Effector CD4-positive, alpha-beta T cell (primary cell): ENCODE results near the gene CCDC91.
"Not testable (repeated sequence)": the region's sequence is repeated elsewhere in the genome, so short reads cannot be mapped to it uniquely, and the experiment has no call there.

Experiments
- DNase-seq: peaks from one replicate; pipeline ENCODE4 v3.0.0-alpha.2; 2020

Gene CCDC91

DNA sequence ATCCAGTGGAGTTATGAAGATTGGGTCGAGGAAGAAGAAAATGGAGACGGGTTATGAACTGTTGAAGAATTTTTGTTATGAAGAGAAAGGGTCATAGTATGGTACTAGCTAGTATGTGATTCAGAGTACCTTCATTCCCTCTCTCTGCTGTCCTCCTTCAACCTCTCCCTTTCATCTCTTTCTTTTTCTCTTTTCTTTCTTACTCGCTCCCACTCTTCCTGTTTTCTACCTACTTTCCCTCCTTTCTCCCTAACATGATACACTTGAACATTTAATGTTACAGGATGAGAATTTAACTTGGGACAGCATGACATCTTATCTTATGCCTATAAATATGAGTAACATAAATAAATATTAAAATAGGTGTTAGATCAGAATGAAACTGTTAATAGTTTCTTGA, 112.9 kb downstream of the CCDC91 start:
- no peak for DNase-seq

DNA sequence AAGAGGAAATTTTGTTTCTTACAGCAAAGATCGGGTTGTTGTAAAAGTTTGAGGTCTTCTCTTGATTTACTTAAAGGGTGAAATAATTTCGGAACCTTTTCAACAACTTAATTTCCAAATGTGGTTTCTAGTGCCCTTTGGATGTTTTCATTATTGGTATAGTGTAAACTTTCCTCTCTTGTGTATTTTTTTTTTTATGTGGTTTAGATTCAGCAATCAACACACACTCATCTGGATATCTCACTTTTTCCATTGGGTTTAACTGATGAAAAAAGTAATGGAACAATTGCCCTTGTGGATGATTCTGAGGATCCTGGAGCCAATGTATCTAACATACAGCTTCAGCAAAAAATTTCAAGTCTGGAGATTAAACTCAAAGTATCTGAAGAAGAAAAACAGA, 116.3 kb downstream of the CCDC91 start:
- no peak for DNase-seq

DNA sequence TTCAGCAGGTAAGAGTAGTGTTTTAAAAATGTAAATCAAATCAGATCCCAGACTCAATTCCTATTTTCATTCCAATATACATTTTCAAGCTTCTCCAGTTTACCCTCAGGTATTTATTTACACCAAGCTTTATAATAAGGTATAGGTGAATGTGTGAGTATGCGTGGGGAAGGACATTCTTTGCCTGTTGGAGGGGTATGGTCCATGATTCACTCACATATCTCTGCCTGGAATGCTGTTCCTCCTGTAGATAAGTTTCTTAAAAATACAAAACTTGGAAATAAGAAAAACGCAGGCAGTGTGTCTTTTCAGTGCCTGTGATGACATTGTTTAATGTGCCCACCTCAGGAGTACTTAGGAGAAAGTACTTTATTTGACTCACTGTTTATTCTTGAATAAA, 118.6 kb downstream of the CCDC91 start:
- DNase-seq: no peak

DNA sequence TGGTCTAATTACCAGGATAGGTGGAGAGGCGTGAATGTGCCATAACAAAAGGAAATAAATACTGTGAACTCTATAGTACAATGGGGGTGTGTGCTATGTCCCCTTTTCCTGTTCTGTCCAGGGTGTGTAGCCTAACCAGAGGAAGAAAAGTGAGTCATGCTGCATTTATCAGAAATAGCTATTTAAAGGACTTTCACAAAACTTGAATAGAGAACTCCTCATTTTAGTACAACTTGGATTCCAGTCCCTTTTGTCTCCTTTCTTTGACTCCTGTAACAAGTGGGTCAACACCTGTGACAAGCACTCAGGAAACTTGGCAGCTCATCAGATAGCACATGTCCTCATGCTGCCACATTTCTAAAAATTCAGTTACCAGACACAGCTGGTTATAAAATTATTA, 123.4 kb downstream of the CCDC91 start:
- DNase-seq: no peak

DNA sequence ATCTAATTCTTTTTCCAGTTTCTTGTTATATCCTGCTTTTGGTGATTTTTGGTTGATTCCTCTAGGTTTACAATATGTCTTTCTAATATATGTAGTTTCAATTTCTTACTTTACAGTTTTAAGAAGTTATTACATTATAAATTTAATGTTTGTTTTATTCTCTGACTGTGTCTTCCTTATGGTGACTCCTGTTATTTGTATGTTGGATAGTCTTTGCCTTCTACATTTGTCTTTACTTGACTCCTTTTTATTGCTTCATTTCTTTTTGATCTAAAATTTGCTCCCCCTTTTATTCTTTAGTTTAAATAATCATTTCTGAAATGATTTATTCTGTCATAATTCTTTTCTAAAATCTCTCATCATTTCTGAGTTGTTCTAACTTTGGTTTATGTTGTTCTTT, 125.8 kb downstream of the CCDC91 start:
- no peak for DNase-seq

DNA sequence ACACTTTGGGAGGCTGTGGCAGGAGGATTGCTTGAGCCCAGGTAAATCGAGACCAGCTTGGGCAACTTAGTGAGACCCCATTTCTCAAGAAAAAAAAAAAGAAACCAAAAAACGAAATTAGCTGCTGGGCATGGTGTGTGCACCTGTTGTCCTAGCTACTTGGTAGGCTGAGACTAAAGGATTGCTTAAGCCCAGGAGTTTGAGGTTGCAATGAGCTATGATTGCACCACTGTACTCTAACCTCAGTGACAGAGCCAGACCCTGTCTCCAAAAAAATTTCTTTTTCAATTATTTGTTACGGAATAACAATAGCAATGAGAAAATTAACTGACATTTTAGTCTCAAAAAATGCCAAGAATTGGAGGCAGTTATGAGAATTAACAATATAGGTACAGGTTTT, 128.0 kb downstream of the CCDC91 start:
- DNase-seq: no peak

DNA sequence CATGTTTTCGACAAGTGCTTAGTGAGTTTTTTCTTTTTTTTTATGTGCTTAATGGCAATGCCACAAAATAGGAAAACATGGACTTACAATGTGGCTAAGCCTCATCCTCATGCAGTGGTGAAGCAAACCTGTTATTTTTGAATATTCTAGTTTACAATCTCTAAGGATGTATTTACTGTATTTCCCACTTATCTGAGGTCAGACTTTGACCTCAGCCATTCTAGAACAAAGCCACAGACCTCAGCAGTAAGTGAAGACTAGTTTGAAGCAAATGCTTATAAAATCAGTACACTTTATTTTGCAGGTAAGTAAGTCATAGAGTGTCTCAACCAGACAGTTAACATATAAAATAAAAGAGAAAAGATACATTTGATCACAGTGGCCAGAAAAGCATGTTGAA, 130.1 kb downstream of the CCDC91 start:
- no peak for DNase-seq

DNA sequence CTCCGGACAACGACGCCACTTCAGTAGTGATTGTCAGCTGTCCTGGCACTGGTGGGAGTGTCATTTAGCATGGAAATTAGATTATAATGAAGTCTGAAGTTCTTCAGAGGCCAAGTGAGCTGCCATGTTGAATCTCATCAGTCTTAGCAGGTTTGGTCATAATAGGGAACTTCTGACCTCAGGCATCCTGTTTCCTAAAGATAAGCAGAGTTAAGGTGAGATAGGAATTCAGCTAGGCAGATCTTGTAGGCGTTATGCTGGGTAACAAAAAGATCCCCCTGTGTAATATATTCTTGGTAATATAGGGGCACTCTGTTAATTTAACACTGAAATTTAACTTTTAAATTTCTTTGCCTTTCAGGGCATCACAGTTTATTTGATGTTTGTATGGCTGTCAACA, 137.5 kb downstream of the CCDC91 start:
- DNase-seq: no peak

DNA sequence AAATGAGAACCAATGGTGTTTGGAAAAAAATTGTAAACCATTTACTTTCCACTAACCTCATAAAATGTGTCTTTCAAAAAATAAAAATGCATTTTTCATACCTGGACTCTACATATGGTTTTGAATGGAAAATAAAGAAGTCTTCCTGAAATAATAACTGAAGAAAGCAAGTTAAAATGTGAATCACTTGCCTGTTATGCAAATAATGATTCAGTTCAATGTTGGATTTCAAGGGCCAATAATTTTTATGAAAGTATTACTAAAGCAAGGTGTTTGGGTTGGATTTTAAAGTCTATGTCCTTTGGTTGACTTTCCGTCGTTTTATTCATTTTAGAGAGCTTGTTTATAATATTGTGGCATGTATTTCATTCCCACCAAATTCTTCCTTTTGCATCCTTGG, 138.7 kb downstream of the CCDC91 start:
- DNase-seq: no peak

DNA sequence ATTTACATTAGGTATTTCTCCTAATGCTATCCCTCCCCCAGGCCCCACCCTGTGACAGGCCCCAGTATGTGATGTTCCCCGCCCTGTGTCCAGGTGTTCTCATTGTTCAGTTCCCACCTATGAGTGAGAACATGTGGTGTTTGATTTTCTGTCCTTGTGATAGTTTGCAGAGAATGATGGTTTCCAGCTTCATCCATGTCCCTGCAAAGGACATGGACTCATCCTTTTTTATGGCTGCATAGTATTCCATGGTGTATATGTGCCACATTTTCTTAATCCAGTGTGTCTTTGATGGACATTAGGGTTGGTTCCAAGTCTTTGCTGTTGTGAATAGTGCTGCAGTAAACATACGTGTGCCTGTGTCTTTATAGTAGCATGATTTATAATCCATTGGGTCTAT, 139.5 kb downstream of the CCDC91 start:
- not testable (repeated sequence) for DNase-seq

DNA sequence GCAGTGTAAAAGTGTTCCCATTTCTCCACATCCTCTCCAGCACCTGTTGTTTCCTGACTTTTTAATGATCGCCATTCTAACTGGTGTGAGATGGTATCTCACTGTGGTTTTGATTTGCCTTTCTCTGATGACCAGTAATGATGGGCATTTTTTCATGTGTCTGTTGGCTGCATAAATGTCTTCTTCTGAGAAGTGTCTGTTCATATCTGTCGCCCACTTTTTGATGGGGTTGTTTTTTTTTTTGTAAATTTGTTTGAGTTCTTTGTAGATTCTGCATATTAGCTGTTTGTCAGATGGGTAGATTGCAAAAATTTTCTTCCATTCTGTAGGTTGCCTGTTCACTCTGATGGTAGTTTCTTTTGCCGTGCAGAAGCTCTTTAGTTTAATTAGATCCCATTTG, 140.0 kb downstream of the CCDC91 start:
- DNase-seq: not testable (repeated sequence)

DNA sequence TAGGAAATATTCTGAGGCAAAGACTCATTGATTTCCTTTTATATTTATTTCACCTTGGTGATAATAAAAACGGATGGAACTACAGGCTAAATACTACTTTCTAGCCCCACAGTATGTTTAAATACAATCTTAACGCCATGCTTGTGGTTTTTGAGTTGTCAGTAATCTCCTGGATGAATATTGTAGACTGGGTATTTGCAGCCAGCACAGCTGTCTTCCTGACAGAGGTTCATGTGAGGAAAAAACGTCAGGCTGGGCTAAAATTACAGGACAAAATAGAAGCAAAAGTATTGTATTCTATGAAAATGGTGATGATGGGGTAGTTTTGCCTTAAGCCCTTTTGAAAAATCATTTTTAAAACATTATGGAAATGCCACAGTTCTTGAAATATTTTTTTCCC, 140.9 kb downstream of the CCDC91 start:
- DNase-seq: no peak

DNA sequence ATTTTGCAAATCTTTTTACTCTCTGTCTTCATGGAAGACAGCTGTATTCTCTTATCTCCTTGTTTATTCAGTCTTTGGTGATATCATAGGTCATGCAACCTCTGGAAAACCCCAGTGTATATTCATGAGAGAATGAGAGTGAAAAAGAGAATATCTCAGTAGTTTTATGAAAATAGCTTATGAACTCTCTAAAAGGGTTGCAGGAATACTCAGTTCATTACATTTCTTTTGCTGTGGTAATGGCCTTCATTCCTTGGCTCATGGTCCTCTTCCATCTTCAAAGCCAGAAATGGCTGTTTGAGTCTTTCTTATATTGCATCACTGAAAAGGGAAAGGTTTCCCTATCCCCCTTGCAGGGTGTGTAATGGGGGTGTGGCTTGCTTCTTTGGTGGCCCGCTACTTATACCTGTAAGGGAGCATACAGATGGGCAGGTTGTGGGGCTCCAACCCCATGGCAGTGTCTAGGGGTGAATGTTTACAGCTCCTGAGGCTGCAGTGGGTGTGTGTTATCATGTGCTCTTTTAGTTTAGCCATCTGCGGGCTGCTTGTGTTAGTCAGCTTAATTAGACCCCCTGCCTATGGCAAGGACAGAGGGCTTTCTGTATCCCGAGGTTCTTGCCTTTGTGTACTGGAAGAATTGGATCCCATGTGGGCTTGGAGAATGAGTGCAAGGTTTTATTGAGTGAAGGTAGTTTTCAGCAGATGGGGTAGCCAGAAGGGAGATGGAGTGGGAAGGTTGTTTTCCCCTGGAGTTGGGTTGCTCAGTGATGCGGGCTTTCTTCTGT, 150.2 kb downstream of the CCDC91 start:
- DNase-seq: no peak

DNA sequence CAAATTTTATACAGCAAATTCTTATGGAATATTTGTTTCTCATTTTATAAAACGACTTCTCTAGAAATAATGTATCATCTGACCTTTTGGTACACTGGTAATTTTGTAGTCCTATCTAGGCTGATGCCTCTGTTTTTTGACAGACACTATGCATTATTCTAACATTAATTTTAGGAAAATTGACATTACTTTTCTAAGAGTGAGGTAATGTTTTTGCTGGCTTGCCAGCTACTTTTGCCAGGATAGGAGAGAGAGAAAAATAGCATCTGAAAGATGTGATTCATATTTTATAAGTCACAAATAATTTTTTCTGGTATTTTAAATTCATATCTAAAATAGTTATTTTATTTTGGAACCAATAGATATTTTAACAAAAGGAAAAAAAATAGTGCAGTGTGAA, 153.5 kb downstream of the CCDC91 start:
- no peak for DNase-seq

DNA sequence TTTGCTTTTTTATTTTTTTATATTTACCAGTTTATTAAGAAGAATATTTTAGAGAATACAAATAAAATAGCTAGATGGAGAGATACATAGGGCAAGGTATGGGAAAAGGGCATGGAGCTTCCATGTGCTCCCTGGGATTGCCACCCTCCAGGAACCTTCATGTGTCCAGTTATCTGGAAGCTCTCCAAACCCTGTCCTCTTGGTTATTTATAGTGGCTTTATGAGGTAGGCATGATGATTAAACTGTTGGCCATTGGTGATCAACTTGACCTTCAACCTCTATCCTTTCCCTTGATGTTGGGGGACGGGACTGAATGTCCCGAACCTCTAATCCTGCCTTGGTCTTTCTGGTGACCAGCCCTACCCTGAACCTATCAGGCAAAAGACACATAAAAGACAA, 156.3 kb downstream of the CCDC91 start:
- DNase-seq: no peak

DNA sequence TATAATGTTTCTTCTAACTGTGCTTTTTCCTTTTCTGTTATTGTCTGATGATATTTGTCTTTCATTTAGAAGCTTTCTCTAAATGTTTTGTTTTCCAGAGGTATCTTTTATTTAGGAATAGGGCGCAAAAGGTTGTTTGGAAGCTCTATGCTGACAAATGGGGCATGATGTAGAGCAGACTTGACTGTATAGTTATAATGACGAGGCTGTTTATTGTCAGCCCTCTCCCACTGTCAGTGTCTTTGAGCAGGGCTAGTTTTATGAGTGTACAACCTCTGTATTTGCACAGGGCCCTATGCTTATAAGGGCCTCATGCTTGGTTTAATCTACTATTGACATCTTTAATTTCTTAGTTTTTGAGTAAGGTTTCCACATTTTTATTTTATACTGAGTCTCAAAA, 158.9 kb downstream of the CCDC91 start:
- DNase-seq: no peak

DNA sequence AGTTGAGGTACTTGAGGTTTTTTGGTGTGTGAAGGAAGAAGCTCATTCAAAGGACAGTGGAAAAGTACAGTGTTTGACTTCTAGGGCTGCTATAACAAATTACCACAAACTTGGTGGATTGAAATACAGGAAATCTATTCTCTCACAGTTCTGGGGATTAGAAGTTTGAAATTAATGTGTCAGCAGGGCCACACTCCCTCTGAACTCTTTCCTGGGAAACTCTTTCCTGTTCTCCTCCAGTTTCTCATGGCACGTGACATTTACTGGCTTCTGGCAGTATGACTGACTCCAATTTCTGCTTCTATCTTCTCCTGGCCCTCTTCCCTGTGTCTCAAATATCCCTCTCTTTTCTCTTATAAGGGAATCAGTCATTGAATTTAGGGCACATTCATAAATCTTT, 160.2 kb downstream of the CCDC91 start:
- DNase-seq: no peak

DNA sequence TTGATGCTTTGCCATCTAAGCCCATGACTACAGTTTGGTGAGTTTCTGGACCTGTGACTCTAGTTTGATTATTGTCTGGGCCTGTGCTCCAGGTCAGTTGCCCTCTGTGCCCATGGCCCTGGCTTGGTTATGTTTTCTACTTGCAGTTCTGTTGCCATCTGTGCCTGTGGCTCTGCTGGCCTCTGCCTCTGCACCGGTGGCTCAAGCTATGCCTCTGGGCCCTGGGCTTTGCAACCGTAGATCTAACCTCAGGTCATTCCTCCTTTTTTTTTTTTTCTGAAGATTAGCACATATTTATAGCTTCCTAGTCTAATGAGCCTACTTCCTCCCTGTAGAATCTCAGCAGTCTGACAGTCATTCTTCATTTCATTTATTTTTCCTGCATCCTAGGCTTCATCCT, 161.2 kb downstream of the CCDC91 start:
- no peak for DNase-seq

DNA sequence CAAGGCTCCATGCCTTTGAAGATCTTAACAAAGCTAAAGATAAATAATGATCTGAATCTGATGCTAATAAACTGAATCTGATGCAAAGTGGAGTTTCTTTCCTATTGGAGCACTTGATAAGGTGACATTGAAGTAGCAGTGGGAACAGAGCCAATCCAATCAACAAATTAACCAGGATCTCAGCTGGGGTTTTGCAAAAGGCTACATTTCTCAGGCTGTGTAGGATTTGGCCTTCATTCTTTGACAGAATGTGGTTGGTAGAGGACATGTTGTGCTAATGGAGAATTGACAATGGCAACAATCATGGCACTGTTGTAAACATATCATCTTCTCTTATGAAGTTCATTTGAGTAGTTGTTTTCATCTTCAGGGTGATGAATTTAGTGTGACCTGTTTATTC, 164.9 kb downstream of the CCDC91 start:
- DNase-seq: no peak

DNA sequence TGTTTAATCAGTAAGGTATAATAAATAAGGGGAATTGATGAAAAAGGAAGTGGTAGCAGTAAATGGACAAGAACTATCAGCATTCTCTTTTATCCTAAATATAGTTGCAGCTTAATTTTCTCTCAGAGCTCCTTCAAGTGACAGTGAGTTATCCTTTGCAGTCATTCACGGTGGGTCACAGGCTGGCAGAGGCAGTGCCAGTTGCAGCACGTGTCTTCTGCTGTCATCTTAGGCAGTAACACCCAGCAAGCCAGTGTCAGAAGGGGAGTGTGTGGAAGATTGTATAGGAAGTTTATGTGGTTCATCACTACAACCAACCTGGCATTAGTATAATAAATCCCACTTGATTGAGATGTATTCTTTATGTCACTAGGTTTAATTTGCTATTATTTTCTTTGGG, 170.0 kb downstream of the CCDC91 start:
- no peak for DNase-seq

DNA sequence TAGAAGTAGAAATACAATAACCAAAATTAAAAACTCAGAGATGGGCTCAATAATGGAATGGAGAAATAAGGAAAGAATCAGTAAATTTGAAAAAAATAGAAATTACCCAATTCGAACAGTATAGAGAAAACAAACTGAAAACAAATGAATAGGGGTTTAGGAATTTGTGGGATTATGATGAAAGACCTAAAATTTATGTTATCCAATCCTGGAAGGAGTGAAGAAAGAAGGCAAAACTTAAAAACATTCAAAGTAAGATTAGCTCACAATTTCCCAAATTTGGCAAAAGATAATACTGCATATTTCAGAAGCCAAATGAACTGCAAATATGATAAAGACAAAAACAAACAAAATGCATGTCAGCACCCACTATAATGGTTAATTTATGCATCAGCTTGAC, 177.1 kb downstream of the CCDC91 start:
- no peak for DNase-seq

DNA sequence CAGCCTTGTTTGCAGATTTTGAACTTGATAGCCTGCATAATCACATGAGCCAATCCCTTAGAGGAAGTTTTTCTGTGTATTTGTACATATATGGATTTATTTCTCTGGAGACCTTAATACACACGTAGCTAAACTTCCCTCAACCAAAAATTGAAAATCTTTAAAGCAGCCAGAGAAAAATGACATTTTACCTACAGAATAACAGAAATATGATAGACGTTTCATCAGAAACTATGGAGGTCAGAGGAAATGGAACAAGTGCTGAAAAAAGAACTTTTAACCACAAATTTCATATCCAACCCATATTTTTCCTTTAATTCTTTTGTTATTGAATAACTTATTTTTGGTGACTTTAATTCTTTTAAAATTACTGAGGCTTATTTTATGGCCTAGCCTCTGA, 177.7 kb downstream of the CCDC91 start:
- no peak for DNase-seq

DNA sequence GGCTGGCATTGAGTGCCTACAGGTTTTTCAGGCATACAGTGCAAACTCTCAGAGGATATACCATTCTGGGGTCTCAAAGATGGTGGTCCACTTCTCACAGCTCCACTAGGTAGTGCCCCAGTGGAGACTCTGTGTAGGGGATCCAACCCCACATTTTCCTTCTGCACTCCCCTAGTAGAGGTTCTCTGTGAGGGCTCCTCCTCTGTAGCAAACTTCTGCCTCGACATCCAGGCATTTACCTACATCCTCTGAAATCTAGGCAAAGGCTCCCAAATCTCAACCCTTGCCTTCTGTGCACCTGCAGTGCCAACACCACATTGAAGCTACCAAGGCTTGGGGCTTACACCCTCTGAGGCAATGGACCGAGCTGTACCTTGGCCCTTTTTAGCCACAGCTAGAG, 179.2 kb downstream of the CCDC91 start:
- no peak for DNase-seq

DNA sequence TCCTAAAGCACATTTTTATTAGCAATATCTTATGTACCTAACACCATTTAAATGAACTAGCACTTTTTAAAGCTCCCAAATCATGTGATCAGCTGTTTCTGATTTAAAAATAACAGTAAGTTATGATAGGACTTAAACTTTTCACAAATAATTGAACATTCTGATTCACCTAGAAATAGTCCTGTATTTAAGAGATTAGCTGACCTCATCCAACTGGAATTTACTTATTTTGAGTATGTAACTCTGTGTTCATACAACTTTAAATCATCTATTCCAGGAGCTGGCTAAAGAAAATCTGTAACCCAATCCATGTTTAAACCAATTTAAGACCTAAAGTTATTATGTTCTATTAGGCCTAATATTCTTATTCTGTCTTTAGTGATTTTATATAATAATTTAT, 184.3 kb downstream of the CCDC91 start:
- DNase-seq: no peak

DNA sequence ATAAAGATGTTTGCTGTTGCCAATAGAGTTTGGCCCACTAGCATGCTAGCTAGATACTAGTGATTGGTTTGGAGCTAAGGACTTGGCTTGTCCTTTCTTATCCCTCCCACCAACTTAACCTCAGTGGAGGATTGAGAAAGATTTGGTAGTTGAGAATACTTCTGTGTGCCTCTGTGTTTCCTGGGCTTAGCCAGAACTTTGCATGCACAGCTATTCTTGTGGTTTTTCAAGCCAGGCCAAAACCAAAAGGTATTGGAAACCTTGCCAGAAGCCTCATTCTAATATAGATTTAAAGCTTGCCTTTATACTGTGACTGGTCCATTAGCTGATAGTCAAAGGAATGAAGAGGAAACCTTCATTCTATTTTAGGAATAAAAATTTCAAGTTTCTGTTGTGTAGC, 188.5 kb downstream of the CCDC91 start:
- DNase-seq: no peak
